HG02610 (cell line): ENCODE measurements around the gene KCNT1.
"Not testable (repeated sequence)": the region's sequence is repeated elsewhere in the genome, so short reads cannot be mapped to it uniquely, and the experiment has no call there.

Experiments used
- ATAC-seq: cut with Tn5 transposase; IDR thresholded peaks from one replicate; pipeline ENCODE4 v1.9.1; 2021; ENCODE audit warnings: mild to moderate bottlenecking, moderate library complexity; ENCODE audit not compliant: unreplicated experiment

The KCNT1 gene

GRCh38 chr9:135701959-135702721 is at the start of gene KCNT1:
TSS of gene KCNT1 (plus strand) at chr9:135702185. CDS start at chr9:135702259, 74 bp downstream.
- no peak for ATAC-seq

DNA sequence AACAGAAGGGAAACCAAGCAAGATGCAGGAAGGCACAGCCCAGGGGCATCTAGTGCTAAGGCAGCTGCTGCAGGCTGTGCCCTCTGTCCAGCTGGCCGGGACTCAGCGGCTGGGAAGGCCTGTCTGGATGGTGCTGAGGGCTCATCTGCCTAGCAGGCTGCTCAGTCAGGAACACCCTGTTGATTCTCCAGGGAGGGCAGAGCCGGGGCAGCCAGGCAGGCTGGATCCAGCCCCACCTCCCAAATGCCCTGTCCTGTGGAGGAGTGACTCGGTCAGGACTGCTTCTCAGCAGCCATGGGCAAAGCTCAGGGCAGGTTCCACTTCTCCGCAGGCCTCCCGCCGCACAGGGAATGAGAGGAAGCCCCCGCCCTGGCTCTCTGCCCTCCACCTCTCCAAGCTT is 46.7 kb upstream of the KCNT1 start:
- ATAC-seq, result no peak

DNA sequence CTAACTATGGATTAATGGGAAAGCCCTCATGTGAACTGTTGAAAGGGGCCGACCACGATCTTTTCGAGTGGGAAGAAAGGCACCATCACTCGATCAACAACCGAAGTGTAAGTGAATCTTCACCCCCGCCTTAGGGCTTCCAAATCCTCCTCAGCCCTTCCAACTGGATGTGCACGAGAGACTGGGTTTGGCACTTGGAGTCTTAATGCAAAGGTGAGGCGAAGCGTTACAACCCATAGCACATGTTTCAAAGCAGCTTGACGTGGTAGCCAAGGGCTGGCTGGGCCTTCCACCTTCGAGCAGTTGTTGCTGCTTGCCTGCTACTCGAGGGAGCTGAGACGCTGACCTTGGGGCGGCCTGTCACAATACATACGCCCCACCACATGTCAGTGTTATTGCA is 44.6 kb upstream of the KCNT1 start:
- no peak for ATAC-seq

DNA sequence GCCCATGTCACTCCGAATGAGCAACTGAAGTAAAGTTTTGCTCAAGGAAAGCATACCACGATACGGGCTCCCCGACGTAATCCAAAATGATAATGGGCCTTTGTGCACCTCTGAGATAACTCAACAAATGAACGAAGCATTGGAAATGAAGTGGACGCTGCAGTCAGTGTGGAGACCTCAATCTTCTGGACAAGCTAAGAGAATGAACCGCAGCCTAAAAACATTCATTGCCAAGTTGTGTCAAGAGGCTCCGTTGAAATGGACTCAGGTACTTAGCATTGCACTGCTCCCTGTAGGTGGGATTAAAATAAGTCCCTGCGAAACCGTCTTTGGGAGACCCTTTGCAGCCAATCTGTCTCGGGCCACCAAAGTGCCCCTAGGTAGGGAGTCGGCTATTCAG is 42.7 kb upstream of the KCNT1 start:
- ATAC-seq, result no peak

DNA sequence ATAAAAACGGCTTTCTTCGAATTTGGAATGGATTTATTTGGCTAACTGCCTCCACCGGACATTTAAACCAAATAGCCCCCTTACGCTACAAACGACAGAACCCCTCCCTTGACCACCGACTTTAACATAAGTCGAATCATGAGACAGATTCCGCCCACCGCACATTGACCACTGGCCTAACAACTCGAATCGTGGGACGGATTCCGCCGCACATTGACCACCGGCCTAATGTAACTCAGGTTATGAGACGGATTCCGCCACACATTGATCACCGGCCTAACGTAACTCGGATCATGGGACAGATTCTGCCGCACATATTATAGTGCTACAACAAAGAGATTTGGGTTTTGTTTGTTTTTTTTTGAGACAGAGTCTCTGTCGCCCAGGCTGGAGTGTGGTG is 41.6 kb upstream of the KCNT1 start:
- ATAC-seq, result no peak

DNA sequence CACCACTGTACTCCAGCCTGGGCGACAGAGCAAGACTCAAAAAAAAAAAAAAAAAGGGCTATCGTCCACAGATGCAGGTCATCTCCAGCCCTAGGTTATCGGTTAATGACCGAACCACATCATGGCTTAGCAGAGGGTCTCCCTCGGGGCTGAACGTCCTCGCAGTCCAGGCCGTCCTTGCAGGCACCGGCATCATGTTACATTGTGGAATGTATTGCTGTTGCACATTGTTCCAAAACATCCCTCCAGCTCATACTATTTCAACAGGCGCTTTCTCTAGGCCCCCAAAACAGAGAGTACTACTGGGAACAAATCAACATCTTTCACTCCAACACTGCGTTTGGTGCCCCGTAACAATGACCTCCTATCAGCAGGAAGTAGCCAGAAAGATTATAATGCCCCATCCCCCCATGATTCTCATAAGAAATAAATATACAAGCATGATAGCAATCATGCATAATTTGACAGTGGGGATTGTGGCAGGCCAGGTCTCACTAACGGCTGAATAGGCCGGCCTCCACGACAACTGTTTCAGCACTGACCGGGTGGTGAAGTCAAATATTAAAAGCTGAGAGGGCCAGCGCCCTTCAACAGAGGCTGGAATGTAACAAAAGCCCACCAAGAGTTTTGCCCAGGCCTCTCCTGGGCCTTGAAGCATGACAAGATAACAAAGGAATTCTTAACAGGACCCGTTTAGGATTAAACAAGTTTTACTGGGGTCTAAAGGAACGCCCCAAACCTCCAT is 40.0 kb upstream of the KCNT1 start:
- ATAC-seq, result no peak

GRCh38 chr9:135662758-135663450 is 39.1 kb upstream of the KCNT1 start, which contains the start of gene LCN9:
TSS of gene LCN9 (plus strand) at chr9:135663309. CDS start at chr9:135663322, 13 bp downstream.
- ATAC-seq, result no peak

DNA sequence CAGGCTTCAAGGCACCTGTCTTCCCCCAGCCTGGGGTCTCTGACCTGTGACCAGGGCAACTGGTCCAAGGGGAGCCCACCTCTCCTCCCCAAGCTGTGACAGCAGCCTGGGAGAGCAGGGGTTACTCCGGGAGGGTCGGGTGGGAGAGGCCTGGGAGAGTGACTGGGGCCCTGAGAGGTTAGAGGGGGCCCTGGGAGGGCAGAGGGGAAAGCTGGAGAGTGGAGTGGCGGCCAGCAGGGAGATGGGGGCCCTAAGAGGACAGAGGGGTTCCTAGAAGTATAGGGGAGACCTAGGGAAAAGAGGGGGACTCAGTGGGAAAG is 38.6 kb upstream of the KCNT1 start:
- ATAC-seq, result no peak

DNA sequence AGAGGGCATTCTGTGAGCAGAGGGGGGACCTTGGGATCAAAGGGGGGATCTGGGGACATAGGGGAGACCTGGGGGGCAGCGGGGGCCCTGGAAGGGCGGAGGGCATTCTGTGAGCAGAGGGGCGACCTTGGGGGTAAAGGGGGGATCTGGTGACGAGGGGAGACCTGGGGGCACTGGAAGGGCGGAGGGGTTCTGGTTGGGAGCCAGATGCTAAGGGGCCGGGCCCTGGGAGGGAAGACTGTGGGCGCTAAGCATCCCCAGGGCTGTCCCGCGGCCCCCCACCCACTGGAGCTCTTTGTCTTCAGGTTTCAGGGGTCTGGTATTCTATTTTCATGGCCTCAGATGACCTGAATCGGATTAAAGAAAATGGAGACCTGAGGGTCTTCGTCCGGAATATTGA is 38.1 kb upstream of the KCNT1 start:
- no peak for ATAC-seq

DNA sequence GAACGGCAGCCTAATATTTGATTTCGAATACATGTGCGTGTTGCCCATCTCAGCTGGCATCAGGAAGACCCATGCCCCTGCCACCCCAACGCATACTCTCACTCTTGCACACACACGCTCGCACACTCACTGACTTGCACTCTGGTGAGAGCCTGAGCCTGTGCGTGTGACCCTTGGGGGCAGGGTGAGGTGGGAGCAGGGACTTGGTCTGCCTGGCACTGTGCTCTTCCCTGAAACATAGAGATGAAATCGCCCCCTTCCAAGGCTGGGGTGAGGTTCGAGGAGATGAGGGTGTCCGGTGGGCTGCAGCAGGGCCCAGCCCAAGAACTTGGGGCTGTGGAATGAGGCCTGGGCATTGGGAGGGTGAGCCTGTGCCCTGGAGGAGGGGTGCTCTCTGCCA is 37.7 kb upstream of the KCNT1 start:
- ATAC-seq, result no peak

- no peak for ATAC-seq
Measured at GRCh38 chr9:135664801-135665794, 36.9 kb upstream of the KCNT1 start.

DNA sequence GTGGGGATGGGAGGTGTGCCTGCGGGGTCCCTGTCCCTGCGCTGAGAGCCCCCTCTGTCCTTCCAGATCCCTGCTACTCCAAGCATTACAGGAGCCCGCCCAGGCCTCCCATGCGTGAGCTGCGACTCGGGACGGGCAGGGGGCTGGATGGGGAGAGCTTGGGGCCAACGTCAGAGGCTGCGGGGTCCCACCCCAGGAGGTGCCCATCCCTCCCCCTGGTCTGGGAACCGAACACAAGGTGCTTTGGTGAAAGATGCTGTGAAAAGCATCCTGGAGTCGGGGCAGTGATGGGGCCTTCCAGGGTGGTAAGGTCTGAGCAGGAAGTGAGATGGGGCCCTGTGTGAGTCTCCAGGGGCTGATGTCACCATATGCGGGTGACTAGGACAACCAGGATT is 36.2 kb upstream of the KCNT1 start:
- no peak for ATAC-seq

- no peak for ATAC-seq
Measured at GRCh38 chr9:135666534-135667462, 35.2 kb upstream of the KCNT1 start.

DNA sequence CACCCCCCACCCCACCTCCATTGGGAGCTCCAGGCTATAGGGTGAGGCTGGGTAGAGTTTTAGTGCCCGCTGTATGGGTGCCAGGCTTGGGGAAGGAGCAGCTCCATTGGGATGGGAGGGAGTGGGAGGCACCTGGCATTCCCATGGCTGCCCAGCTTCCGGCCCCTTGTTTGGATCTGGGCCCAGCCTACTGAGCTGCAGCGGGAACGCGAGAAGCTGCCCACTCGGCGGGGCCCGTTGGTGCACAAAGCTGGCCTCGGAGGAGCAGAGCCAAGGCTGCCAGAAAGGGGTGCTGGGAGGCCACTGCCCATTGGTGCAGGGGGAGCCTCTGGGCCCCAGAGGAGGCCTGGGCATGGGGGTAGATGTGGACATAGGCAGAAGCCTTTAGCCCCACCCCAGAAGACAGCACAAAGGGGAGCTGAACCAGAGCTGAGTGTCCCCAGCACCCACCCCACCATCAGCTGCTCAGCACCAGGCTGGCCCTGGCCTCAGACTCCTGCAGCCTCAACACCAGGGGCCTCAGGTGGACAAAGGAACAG is 34.5 kb upstream of the KCNT1 start:
- ATAC-seq, result no peak

- not testable (repeated sequence) for ATAC-seq
Measured at GRCh38 chr9:135669018-135669417, 33.0 kb upstream of the KCNT1 start.

DNA sequence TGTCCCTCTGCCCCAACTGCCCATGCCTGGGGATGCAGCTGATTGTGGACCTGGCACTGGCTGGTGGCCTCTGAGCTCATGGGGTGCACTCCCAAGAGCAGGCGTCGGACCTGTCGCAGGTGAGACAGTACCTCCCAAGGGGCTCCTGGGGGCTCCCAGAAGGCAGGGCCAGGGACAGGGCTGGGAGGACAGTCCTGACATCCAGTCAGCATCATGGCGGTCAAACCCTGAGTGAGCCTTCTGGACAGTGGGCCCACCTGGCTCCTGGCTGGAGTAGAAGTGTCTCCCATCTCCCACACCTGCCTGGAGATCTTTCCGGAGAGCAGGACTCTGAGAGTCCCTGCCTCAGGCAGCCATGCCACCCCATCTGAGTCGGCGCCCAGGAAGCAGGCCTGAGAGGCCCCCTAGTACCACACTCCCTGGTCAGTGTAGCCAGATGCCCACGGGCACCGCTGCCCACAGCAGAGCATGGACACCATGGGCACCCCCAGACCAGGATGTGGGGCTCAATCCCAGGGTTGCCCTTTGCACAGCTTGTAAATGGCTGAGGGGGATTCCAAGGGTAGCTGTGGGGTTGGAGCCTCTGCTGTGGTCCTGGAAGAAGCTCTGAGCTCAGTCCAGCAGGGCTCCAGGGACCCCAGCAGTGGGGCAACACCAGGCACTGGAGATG is 32.2 kb upstream of the KCNT1 start:
- no peak for ATAC-seq

DNA sequence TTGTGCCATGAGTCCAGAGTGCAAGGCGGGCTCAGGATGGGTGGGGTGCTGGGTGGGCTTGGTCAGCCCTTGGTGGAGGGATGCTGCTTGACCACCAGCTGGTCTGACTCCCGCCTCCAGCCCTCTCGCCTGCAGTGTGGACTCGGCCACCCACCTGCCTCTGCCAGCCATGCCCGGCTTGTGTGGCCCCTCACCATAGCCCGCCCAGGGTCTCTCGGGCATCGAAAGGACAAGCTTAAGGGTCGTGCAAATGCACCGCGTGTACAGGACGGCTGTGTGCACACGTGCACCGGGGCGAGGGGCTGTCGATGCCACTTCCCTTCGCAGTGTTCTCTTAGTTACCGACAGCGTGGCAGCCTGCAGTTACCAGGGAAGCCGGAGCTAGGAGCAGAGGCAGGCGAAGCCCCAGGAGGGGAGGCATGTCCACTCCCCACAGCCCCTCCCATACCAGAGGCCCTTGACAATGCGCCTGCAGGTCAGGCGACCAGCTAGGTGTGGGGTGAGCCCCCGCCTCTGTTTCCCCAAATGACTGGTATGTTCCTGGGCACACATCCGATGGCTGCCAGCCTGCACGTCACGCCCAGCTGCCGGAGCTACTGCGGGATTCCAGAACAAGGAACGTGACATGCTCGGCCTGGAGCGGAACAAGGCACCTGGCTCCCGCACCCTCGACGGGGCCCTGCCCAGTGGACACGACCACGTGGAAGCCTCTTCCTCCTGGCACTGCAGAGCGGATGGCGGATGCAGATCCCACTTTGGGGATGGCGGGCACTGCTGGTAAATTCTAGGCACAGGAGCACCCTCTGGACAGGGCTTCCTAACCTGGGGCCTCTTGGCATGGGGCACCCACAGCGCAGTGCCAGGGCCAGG is 31.0 kb upstream of the KCNT1 start:
- ATAC-seq, result no peak

DNA sequence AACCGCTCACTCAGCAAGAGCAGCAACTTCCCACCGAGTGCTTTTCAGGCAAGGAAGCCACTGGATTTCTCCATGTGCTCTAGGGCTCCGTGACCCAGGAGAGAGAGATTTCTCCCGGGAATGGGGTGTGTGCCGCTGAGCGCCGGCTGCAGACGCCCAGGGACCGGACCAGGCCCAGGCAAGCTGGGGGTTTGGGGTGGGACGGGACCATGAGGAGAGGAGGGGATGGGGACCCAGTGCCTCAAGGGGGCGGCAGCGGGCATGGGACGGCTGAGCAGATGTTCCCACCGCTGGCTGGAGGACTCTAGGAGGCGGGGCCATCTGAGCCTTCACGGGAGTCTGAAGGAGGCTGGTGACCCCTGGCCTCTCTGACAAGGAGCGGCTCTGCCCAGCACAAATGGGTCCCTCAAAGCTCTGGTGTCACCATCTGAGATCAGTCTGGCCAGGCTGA is 30.4 kb upstream of the KCNT1 start:
- ATAC-seq, result no peak
